Muscle layer of colon (tissue), 2 donors: Measurements from ENCODE around the gene CDH15.
A peak's percentile ranks its signal among the peaks of the same experiment; 100 is the strongest.

ENCODE experiments used
- H3K27ac ChIP-seq: one replicate; pipeline ENCODE4 v1.7.0; 2013; ENCODE audit warnings: low read depth, mild to moderate bottlenecking, low read length, moderate library complexity
- H3K27me3 ChIP-seq, 2 donors: one replicate each; pipeline ENCODE4 v1.7.0; 2013; ENCODE audit warnings: low read length in 2 of 2, mild to moderate bottlenecking in 2 of 2; ENCODE audit not compliant: insufficient read depth in 2 of 2, control insufficient read depth in 1 of 2
- H3K36me3 ChIP-seq: one replicate; pipeline ENCODE4 v1.7.0; 2013; ENCODE audit warnings: mild to moderate bottlenecking, low read length; ENCODE audit not compliant: insufficient read depth
- H3K4me1 ChIP-seq: one replicate; pipeline ENCODE4 v1.7.0; 2013; ENCODE audit warnings: mild to moderate bottlenecking, low read length; ENCODE audit not compliant: insufficient read depth
- H3K4me3 ChIP-seq, 2 donors: one replicate each; pipeline ENCODE4 v1.7.0; 2013; ENCODE audit warnings: low read length in 2 of 2, low read depth in 1 of 2, mild to moderate bottlenecking in 1 of 2, moderate library complexity in 1 of 2
- H3K9ac ChIP-seq: one replicate; pipeline ENCODE4 v1.7.0; 2013; ENCODE audit warnings: low read length
- H3K9me3 ChIP-seq: one replicate; pipeline ENCODE4 v1.7.0; 2013; ENCODE audit warnings: mild to moderate bottlenecking, low read length
- donor health status: abdominal sarcoma.
- donor health status: Adenocarcinoma of cecum.

The CDH15 gene

GRCh38 chr16:89201439-89202377 is 30.2 kb downstream of the CDH15 start:
- Histone ChIP-seq H3K27ac (no peak overlapping the region), H3K27me3 (peaks cover 20 to 48% of the 10 kb centered on the region in 2 donors), H3K4me3 (no peak overlapping the region), H3K9me3 (no peaks in the 10 kb centered on the region), H3K4me1 (no peaks in the 10 kb centered on the region), H3K9ac (no peak overlapping the region), H3K36me3 (no peaks in the 10 kb centered on the region)

GRCh38 chr16:89202422-89203215 is 31.1 kb downstream of the CDH15 start:
- no peaks in the 10 kb centered on the region for H3K4me1 ChIP-seq
- peaks cover 20 to 48% of the 10 kb centered on the region in 2 donors for H3K27me3 ChIP-seq
- H3K36me3 ChIP-seq: no peaks in the 10 kb centered on the region
- H3K9me3 ChIP-seq: no peaks in the 10 kb centered on the region
- H3K9ac ChIP-seq: no peak overlapping the region
- no peak overlapping the region for H3K27ac ChIP-seq
- H3K4me3 ChIP-seq: no peak overlapping the region

- Histone ChIP-seq H3K9me3 (no peaks in the 10 kb centered on the region), H3K4me1 (no peaks in the 10 kb centered on the region), H3K4me3 (no peak overlapping the region), H3K27me3 (peaks cover 12 to 13% of the 10 kb centered on the region in 2 donors), H3K36me3 (no peaks in the 10 kb centered on the region), H3K9ac (no peak overlapping the region), H3K27ac (no peak overlapping the region)
Observed at GRCh38 chr16:89207993-89208392, 36.4 kb downstream of the CDH15 start.

GRCh38 chr16:89209522-89210044 is 38.0 kb downstream of the CDH15 start:
- no peak overlapping the region for H3K4me3 ChIP-seq
- H3K4me1 ChIP-seq: no peaks in the 10 kb centered on the region
- no peak overlapping the region for H3K9ac ChIP-seq
- no peak overlapping the region for H3K27ac ChIP-seq
- H3K36me3 ChIP-seq: no peaks in the 10 kb centered on the region
- peaks cover 0 to 7% of the 10 kb centered on the region in 2 donors for H3K27me3 ChIP-seq
- H3K9me3 ChIP-seq: no peaks in the 10 kb centered on the region

- H3K27me3 ChIP-seq: peaks cover 0 to 7% of the 10 kb centered on the region in 2 donors
- no peak overlapping the region for H3K9ac ChIP-seq
- H3K36me3 ChIP-seq: no peaks in the 10 kb centered on the region
- H3K4me1 ChIP-seq: no peaks in the 10 kb centered on the region
- no peak overlapping the region for H3K27ac ChIP-seq
- H3K4me3 ChIP-seq: no peak overlapping the region
- H3K9me3 ChIP-seq: no peaks in the 10 kb centered on the region
Observed at GRCh38 chr16:89210165-89210903, 38.8 kb downstream of the CDH15 start.

GRCh38 chr16:89210904-89211515 is 39.5 kb downstream of the CDH15 start:
- no peak overlapping the region for H3K4me3 ChIP-seq
- no peaks in the 10 kb centered on the region for H3K4me1 ChIP-seq
- H3K36me3 ChIP-seq: no peaks in the 10 kb centered on the region
- no peak overlapping the region for H3K9ac ChIP-seq
- H3K27ac ChIP-seq: no peak overlapping the region
- H3K27me3 ChIP-seq: peaks cover 0 to 7% of the 10 kb centered on the region in 2 donors
- H3K9me3 ChIP-seq: no peaks in the 10 kb centered on the region

- Histone ChIP-seq H3K36me3 (peaks cover 6% of the 10 kb centered on the region), H3K4me1 (peaks cover 5% of the 10 kb centered on the region), H3K9me3 (no peaks in the 10 kb centered on the region), H3K4me3 (peak overlapping the region; percentile 72 to 83), H3K27ac (peak overlapping the region; percentile 90), H3K9ac (peak overlapping the region; percentile 93), H3K27me3 (no peaks in the 10 kb centered on the region)
Observed at GRCh38 chr16:89216315-89217137, 45.0 kb downstream of the CDH15 start.

- no peaks in the 10 kb centered on the region for H3K9me3 ChIP-seq
- H3K27me3 ChIP-seq: no peaks in the 10 kb centered on the region
- H3K36me3 ChIP-seq: peaks cover 12% of the 10 kb centered on the region
- peaks cover 5% of the 10 kb centered on the region for H3K4me1 ChIP-seq
- H3K9ac ChIP-seq: peak overlapping the region; percentile 93
- H3K27ac ChIP-seq: peak overlapping the region; percentile 90
- H3K4me3 ChIP-seq: peak overlapping the region; percentile 72 to 83
Observed at GRCh38 chr16:89217138-89217387, 45.5 kb downstream of the CDH15 start.

GRCh38 chr16:89217388-89218191 is 46.0 kb downstream of the CDH15 start, which contains the start of gene ZNF778:
Gene ZNF778 (plus strand): TSS chr16:89217703. CDS start chr16:89221128, 3,425 bp downstream.
- Histone ChIP-seq H3K4me1 (peaks cover 5% of the 10 kb centered on the region), H3K9me3 (no peaks in the 10 kb centered on the region), H3K27ac (peak within 1 kb of the TSS; percentile 90), H3K4me3 (peak within 1 kb of the TSS; percentile 72 to 83), H3K36me3 (peaks cover 14% of the 10 kb centered on the region), H3K9ac (peak within 1 kb of the TSS; percentile 93), H3K27me3 (no peaks in the 10 kb centered on the region)
